ENCODE data around the gene B4GALNT3. TPM values are rescaled to one million over a fixed set of nuclear protein-coding genes. Genes with fewer than 3 reads are reported as not detected.

Gene B4GALNT3
- total RNA-seq, 1 donor from 2014 or later, result 67.0 TPM

- Mint-ChIP-seq H3K27me3 (no peaks in the 10 kb centered on the region), H3K27ac (no peak overlapping the region), H3K9me3 (ENCODE audit: low read depth) (peaks cover 53% of the 10 kb centered on the region), H3K4me3 (ENCODE audit: low read depth) (no peak overlapping the region), H3K36me3 (ENCODE audit: insufficient read depth) (peaks cover 45% of the 10 kb centered on the region), H3K4me1 (ENCODE audit: low read depth) (peaks cover 7% of the 10 kb centered on the region)
- DNase-seq (ENCODE audit: low spot score, unreplicated experiment), result no peak
- no peak for TF ChIP-seq CTCF (IDR thresholded peaks at IDR 0.05; ENCODE audit: unreplicated experiment)
Measured at GRCh38 chr12:490260-490659, 30.5 kb downstream of the B4GALNT3 start.

GRCh38 chr12:495466-495865 lies 35.7 kb downstream of the B4GALNT3 start:
- Mint-ChIP-seq H3K27ac (peak overlapping the region; percentile 46), H3K27me3 (no peaks in the 10 kb centered on the region), H3K36me3 (ENCODE audit: insufficient read depth) (peaks cover 23% of the 10 kb centered on the region), H3K4me3 (ENCODE audit: low read depth) (no peak overlapping the region), H3K9me3 (ENCODE audit: low read depth) (peaks cover 27% of the 10 kb centered on the region), H3K4me1 (ENCODE audit: low read depth) (peaks cover 36% of the 10 kb centered on the region)
- DNase-seq (ENCODE audit: low spot score, unreplicated experiment), result no peak
- TF ChIP-seq CTCF (IDR thresholded peaks at IDR 0.05; ENCODE audit: unreplicated experiment), result no peak

GRCh38 chr12:496736-497135 lies 37.0 kb downstream of the B4GALNT3 start:
- peaks cover 22% of the 10 kb centered on the region for H3K9me3 Mint-ChIP-seq (ENCODE audit: low read depth)
- TF ChIP-seq CTCF (IDR thresholded peaks at IDR 0.05; ENCODE audit: unreplicated experiment), result no peak
- no peaks in the 10 kb centered on the region for H3K27me3 Mint-ChIP-seq
- peaks cover 18% of the 10 kb centered on the region for H3K36me3 Mint-ChIP-seq (ENCODE audit: insufficient read depth)
- H3K4me1 Mint-ChIP-seq (ENCODE audit: low read depth), result peaks cover 41% of the 10 kb centered on the region
- DNase-seq (ENCODE audit: low spot score, unreplicated experiment), result no peak
- H3K27ac Mint-ChIP-seq, result peak overlapping the region; percentile 96
- H3K4me3 Mint-ChIP-seq (ENCODE audit: low read depth), result no peak overlapping the region

GRCh38 chr12:497501-498160 lies 37.9 kb downstream of the B4GALNT3 start:
- no peak for TF ChIP-seq CTCF (IDR thresholded peaks at IDR 0.05; ENCODE audit: unreplicated experiment)
- peak overlapping the region; percentile 96 for H3K27ac Mint-ChIP-seq

DNA sequence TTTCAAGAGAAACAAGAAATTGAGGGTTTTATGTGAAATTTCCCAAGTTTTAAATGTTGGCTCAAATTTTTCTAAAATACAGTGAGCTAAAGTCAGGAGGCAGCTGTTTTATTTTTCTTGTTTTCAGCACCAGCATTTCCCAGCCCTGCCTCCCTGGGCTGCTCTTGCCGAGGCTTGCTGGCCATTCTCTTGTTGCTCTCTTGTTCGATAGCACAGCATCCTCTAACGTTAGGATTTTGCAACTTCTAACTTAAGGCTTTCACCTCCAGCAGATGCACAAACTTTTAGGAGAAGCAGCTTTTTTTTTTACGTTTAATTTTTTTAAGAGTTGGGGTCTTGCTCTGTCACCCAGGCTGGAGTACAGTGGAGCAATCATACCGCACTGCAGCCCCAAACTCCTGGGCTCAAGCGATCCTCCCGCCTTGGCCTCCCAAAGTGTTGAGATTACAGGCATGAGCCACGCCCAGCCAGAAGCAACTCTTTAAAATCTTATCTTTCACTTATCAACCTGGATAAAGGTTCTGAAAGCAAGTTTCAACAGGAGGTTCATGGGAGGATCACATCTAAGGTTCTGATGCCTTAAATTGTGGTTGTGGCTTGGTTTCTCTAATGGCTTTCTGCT lies 40.2 kb downstream of the B4GALNT3 start:
- H3K4me1 Mint-ChIP-seq (ENCODE audit: low read depth), result peaks cover 59% of the 10 kb centered on the region
- DNase-seq (ENCODE audit: low spot score, unreplicated experiment), result no peak
- H3K36me3 Mint-ChIP-seq (ENCODE audit: insufficient read depth), result peaks cover 5% of the 10 kb centered on the region
- TF ChIP-seq CTCF (IDR thresholded peaks at IDR 0.05; ENCODE audit: unreplicated experiment), result no peak
- no peak overlapping the region for H3K27ac Mint-ChIP-seq
- H3K9me3 Mint-ChIP-seq (ENCODE audit: low read depth), result peaks cover 5% of the 10 kb centered on the region
- H3K4me3 Mint-ChIP-seq (ENCODE audit: low read depth), result no peak overlapping the region
- H3K27me3 Mint-ChIP-seq, result no peaks in the 10 kb centered on the region

More at GRCh38 chr12:497501-498160, 37.9 kb downstream of the B4GALNT3 start:
- no peak for DNase-seq (ENCODE audit: low spot score, unreplicated experiment)
- Mint-ChIP-seq H3K9me3 (ENCODE audit: low read depth) (peaks cover 16% of the 10 kb centered on the region), H3K36me3 (ENCODE audit: insufficient read depth) (peaks cover 13% of the 10 kb centered on the region), H3K27me3 (no peaks in the 10 kb centered on the region), H3K4me1 (ENCODE audit: low read depth) (peaks cover 50% of the 10 kb centered on the region), H3K4me3 (ENCODE audit: low read depth) (peak overlapping the region; percentile 19)
